HG03457 (cell line): ENCODE data around the gene TTC17.

Experiments used
- ATAC-seq: cut with Tn5 transposase; IDR thresholded peaks from one replicate; pipeline ENCODE4 v1.9.1; 2021; ENCODE audit warnings: moderate number of reproducible peaks; ENCODE audit not compliant: unreplicated experiment

Gene TTC17

DNA sequence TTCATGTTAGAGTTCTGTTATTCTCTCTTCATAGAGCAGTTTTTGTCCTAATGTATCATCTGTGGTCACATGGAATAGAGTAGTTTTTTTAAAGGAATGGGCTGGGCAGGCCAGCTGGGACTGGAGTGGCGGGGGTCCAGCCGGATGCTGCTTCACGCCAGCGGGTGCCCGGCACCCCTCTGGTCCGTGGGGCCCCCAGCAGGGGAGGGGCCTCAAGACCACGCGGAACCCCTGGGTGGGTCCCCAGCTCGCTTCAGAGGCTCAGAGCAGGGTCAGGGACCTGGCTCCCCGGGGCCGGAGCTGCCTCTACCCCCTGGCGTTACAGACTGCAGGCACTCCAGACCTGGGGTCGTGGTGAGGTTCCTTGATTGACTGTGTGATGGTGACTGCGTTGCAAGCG is 162.8 kb downstream of the TTC17 start:
- no peak for ATAC-seq

DNA sequence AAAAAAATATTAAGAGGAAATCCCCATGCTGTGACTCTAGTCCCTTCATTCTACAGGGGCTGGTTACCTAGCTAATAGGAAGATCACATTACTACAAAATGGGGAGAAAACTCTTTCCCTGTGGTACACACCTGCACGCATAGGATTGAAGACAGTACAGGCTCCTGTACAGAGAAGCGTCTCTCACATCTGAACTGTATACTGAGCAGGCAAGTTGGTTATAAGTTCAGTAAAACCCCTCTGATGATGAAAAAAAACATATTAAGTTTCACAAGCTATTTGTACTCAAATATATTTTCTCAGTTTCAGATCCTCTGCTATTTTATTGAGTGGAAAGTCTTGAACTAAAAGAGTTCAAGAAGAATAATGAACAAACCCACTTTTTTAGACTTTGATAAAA is 164.9 kb downstream of the TTC17 start:
- no peak for ATAC-seq

DNA sequence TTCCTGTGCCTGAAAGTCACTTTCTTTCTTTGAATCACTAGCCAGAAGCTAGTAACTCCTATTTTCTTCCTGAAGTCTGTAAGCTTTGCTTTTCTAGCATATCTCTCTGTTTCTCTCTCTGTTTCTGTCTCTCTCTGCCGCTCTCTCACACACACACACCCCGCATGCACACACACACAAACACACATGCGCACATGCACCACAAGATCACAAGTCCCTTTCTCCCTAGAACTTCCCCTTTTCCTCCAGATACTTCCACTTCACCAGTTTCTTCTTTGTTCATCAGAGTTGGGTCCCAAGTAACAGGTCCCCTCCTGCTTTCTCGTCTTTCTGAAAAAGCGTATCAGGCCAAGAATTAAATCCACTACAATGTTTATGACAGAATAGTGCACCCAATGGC is 173.3 kb downstream of the TTC17 start:
- ATAC-seq = no peak

DNA sequence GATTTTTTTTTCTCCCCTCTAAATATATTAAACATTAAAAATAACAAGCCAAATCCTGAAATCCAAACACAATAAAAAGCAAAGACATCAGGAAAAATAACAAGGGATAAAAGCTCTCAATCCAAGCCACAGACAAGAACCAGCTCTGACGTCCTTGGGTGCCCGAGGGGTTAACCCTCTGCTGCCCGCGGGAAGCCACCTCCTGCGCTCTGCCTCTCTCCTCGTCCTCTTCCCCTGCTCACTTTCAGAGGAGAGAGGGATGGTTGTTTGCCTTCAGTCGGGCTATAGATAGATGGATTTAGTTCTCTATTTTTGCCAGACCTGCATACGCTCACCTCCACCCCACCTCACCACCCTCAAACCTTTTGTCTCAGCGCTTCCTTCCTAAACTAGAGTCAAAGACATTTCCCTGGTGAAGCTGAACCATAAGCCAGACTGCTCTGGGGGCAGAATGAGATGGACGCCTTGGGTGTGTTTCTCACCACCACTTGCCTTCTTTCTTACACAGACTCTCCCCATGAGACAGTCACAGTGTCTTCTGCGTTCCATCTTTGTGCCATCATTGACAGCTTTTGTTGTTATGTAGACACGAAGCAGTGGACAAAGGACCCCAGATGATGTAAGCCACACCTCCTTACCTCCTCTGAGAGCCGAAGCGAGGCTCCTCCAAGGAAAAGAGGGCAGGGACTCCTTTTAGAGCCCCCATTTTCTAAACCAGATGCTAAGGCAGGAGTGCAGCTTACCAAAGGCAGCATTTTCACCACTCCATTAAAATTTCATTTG is 179.3 kb downstream of the TTC17 start:
- no peak for ATAC-seq

DNA sequence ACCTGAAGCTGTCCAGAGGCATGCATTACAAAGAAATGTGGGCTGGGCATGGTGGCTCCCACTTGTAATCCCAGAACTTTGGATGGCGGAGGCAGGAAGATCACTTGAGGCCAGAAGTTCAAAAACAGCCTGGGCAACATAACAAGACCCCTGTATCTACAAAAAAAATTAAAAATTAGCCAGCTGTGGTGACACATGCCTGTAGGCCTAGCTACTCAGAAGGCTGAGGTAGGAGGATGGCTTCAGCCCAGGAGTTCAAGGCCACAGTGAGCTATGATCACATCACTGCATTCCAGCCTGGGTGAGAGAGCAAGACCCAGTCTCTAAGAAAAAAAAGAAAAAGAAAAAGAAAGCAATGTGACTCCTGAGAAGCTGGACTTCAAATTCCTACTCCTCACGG is 183.3 kb downstream of the TTC17 start:
- no peak for ATAC-seq

DNA sequence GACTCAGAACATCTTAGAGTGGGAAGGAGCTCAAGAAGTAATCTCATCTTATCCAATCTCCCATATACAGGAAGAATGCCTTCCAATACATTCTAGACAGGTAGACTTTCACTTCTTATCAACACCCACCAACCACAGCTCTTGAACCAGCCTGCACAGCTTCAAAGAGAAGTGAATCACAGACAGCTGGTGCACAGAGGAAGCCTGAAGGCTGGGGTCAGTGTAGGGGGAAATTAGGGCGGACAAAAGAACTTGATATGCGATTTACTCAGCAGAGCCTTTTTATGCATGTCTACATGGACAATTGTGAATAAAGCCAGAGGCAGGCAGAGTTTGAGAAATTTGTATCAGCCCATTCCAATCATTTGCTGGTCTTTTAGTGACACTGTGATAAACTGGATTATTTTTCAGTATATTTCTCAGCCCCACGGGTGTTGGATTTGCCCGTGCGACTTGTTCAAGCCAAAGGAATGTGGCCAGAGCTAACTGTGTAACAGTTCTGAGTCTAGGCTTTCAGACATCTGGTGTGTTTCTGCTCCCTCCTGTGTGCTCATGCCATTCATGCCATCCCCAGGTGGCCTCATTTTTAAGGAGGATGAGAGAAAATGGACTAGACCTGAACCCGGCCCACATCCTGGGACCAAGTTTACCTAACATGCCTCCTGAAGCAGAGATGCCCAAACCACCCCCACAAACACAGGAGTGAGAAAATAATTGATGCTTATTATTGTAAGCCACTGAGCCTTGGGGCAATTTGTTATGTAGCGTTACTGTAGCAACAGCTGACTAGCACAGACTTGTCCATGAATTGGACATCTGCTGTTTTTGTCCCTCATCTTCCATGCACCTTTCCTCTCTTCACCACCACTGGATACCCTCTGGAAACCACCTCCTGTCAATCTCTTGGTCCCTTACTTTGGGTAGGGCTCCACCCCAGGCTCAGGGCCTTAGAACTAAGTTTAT is 184.3 kb downstream of the TTC17 start:
- no peak for ATAC-seq
